CD14-positive monocyte (primary cell): ENCODE results near the gene ENPP4. TPM values are rescaled to one million over a fixed set of nuclear protein-coding genes. Genes with fewer than 3 reads are reported as not detected.

Experiments
- DNase-seq, 3 donors: peaks; one replicate each; pipeline ENCODE4 v3.0.0-alpha.2; 2011 to 2022
- H2AFZ ChIP-seq: 2 replicates; pipeline ENCODE4 v1.6.0; 2012; ENCODE audit warnings: mild to moderate bottlenecking, low read depth, low read length, inconsistent platforms; ENCODE audit not compliant: insufficient read depth, poor library complexity, severe bottlenecking
- H3K27ac ChIP-seq, 2 donors: 1 replicate in 1 of 2; 2 replicates in 1 of 2; pipeline ENCODE4 v1.5.1; 2012 to 2013; ENCODE audit warnings: low read length in 2 of 2, control low read depth in 1 of 2, inconsistent platforms in 1 of 2, low read depth in 1 of 2, mild to moderate bottlenecking in 1 of 2
- H3K27me3 ChIP-seq, 2 donors: one replicate each; pipeline versions ENCODE4 v1.6.0 to v1.6.1; 2011 to 2013; ENCODE audit warnings: low read length in 2 of 2; ENCODE audit not compliant: control insufficient read depth in 2 of 2, insufficient read depth in 2 of 2
- H3K36me3 ChIP-seq, 2 donors: replicated peaks in 1 of 2; 1 replicate in 1 of 2; 2 replicates in 1 of 2; pipeline versions ENCODE4 v1.5.1 to v1.6.1; 2012 to 2013; ENCODE audit warnings: low read length in 2 of 2, control low read depth in 1 of 2, inconsistent platforms in 1 of 2, mild to moderate bottlenecking in 1 of 2; ENCODE audit not compliant: insufficient read depth in 2 of 2, control insufficient read depth in 1 of 2
- H3K4me1 ChIP-seq, 2 donors: 1 replicate in 1 of 2; 2 replicates in 1 of 2; pipeline versions ENCODE4 v1.5.1 to v1.6.1; 2012 to 2013; ENCODE audit warnings: low read length in 2 of 2, control low read depth in 1 of 2, inconsistent platforms in 1 of 2, mild to moderate bottlenecking in 1 of 2, moderate library complexity in 1 of 2; ENCODE audit not compliant: insufficient read depth in 2 of 2, control insufficient read depth in 1 of 2
- H3K4me2 ChIP-seq: replicated peaks from 2 replicates; pipeline ENCODE3; 2012; ENCODE audit warnings: low read length, moderate library complexity, mild to moderate bottlenecking; ENCODE audit not compliant: poor library complexity, severe bottlenecking; ENCODE audit errors: extremely low read depth
- H3K4me3 ChIP-seq, 3 experiments: fragments of 200-600 bp in 1 of 3; sonication (generic) in 1 of 3; replicated peaks in 1 of 3; 1 replicate in 2 of 3; 2 replicates in 1 of 3; pipeline ENCODE4 v1.5.1; 2011 to 2013; ENCODE audit warnings: low read length in 3 of 3, mild to moderate bottlenecking in 3 of 3, control low read depth in 2 of 3, low read depth in 2 of 3, inconsistent platforms in 1 of 3, moderate library complexity in 1 of 3
- H3K79me2 ChIP-seq: 2 replicates; pipeline ENCODE4 v1.6.0; 2012; ENCODE audit warnings: mild to moderate bottlenecking, control low read depth, inconsistent platforms, low read length, moderate library complexity; ENCODE audit not compliant: insufficient read depth
- H3K9ac ChIP-seq: 2 replicates; pipeline ENCODE4 v1.6.0; 2017; ENCODE audit warnings: low read length, mild to moderate bottlenecking; ENCODE audit not compliant: insufficient read depth, poor library complexity, severe bottlenecking
- H3K9me3 ChIP-seq, 2 donors: replicated peaks in 1 of 2; 1 replicate in 1 of 2; 2 replicates in 1 of 2; pipeline versions ENCODE4 v1.5.1 to v1.6.1; 2012 to 2013; ENCODE audit warnings: low read length in 2 of 2, control low read depth in 1 of 2; ENCODE audit not compliant: control insufficient read depth in 1 of 2, insufficient read depth in 1 of 2
- H4K20me1 ChIP-seq: 2 replicates; pipeline ENCODE4 v1.6.0; 2012; ENCODE audit warnings: mild to moderate bottlenecking, low read length, control low read depth, moderate library complexity; ENCODE audit not compliant: insufficient read depth
- H3K27ac Mint-ChIP-seq, 7 donors: one replicate each; pipeline ENCODE4 v1.8.0; 2020; ENCODE audit warnings: mild to moderate bottlenecking in 7 of 7, mixed read lengths in 7 of 7, moderate library complexity in 6 of 7, inconsistent platforms in 2 of 7
- H3K27me3 Mint-ChIP-seq, 3 donors: one replicate each; pipeline ENCODE4 v1.8.0; 2021 to 2022; ENCODE audit warnings: low read depth in 3 of 3, mild to moderate bottlenecking in 3 of 3, mixed read lengths in 3 of 3, moderate library complexity in 3 of 3, inconsistent platforms in 1 of 3
- H3K36me3 Mint-ChIP-seq, 2 donors: one replicate each; pipeline ENCODE4 v1.8.0; 2020; ENCODE audit warnings: mixed read lengths in 2 of 2, inconsistent platforms in 1 of 2, mild to moderate bottlenecking in 1 of 2
- H3K4me1 Mint-ChIP-seq: one replicate; pipeline ENCODE4 v1.8.0; 2020; ENCODE audit warnings: mild to moderate bottlenecking, mixed read lengths
- H3K4me3 Mint-ChIP-seq, 2 donors: one replicate each; pipeline ENCODE4 v1.8.0; 2020; ENCODE audit warnings: mild to moderate bottlenecking in 2 of 2, mixed read lengths in 2 of 2, moderate library complexity in 1 of 2
- H3K9me3 Mint-ChIP-seq, 7 donors: one replicate each; pipeline ENCODE4 v1.8.0; 2020 to 2022; ENCODE audit warnings: mixed read lengths in 7 of 7, mild to moderate bottlenecking in 6 of 7, moderate library complexity in 6 of 7, inconsistent platforms in 2 of 7
- WGBS: methylation state at CpG from one replicate; pipeline ENCODE4 v1.1.5; 2013; ENCODE audit warnings: missing lambda C conversion rate; ENCODE audit not compliant: insufficient coverage; 5-methylcytosine and 5-hydroxymethylcytosine counted together
- intact Hi-C, 2 donors: fragments of 100-400 bp; cut with micrococcal nuclease; formaldehyde crosslinking; loops; one replicate each; pipeline versions ENCODE4 v1.15.0 to v1.15.1; 2023
- polyA plus RNA-seq, 3 donors: library from polyadenylated mRNA; depleted of rRNA in 1 of 3; unstranded in 2 of 3; stranded (reverse) in 1 of 3; fragments of 300-500 nt in 2 of 3; fragments of >200 nt in 1 of 3; fragmentation: Illumina TruSeq in 2 of 3; gene quantifications; 1 replicate in 2 of 3; 2 replicates in 1 of 3; pipeline ENCODE4 v1.2.3, GENCODE V29; 2012 to 2021
- TF ChIP-seq, protein P1 (sequence below): fragments of 200-600 bp; IDR thresholded peaks from one replicate; pipeline ENCODE4 v1.8.0; 2022; ENCODE audit warnings: antibody characterized with exemption, mild to moderate bottlenecking

Gene ENPP4
- polyA plus RNA-seq, 3 donors = 1.1 to 1.7 (median 1.3) TPM

DNA sequence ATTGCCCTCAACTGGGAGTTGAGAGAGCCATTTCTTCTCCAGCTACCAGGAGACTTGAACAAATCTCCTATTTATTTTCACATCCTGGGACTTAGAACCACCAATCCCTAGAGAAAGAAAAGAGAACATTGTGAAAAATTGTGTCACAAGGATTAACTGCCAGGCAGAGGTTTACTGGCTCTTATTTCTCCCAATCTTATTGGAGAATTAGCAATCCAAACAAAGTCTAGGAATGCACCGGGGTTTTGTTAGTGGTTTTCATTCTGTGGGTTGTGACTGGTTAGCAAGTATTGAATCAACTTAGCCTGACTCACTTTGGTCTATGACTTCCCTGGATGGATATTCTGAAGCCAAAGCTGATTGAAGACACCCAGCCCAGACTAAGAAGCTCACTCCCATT is 62.2 kb downstream of the ENPP4 start:
- Mint-ChIP-seq H3K27me3 (peaks cover 0 to 4% (median 2%) of the 10 kb centered on the region in 3 donors), H3K4me1 (no peaks in the 10 kb centered on the region), H3K36me3 (no peaks in the 10 kb centered on the region), H3K27ac (no peak overlapping the region), H3K4me3 (no peak overlapping the region), H3K9me3 (peaks cover 0 to 4% (median 0%) of the 10 kb centered on the region in 7 donors)
- Histone ChIP-seq H3K4me2 (no peak overlapping the region), H3K9me3 (no peaks in the 10 kb centered on the region), H3K4me3 (no peak overlapping the region), H3K27ac (no peak overlapping the region), H3K79me2 (no peaks in the 10 kb centered on the region), H3K27me3 (no peaks in the 10 kb centered on the region), H3K36me3 (no peaks in the 10 kb centered on the region), H3K9ac (no peak overlapping the region), H3K4me1 (no peaks in the 10 kb centered on the region), H2AFZ (no peak overlapping the region), H4K20me1 (no peaks in the 10 kb centered on the region)
- no CpG with 5 or more reads among the region's 1 CpG for WGBS
- DNase-seq = no peak
- intact Hi-C loops = no loop called here
- TF ChIP-seq, protein P1, sequence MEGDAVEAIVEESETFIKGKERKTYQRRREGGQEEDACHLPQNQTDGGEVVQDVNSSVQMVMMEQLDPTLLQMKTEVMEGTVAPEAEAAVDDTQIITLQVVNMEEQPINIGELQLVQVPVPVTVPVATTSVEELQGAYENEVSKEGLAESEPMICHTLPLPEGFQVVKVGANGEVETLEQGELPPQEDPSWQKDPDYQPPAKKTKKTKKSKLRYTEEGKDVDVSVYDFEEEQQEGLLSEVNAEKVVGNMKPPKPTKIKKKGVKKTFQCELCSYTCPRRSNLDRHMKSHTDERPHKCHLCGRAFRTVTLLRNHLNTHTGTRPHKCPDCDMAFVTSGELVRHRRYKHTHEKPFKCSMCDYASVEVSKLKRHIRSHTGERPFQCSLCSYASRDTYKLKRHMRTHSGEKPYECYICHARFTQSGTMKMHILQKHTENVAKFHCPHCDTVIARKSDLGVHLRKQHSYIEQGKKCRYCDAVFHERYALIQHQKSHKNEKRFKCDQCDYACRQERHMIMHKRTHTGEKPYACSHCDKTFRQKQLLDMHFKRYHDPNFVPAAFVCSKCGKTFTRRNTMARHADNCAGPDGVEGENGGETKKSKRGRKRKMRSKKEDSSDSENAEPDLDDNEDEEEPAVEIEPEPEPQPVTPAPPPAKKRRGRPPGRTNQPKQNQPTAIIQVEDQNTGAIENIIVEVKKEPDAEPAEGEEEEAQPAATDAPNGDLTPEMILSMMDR = no peak

Other genes with a start within 250 kb of the ENPP4 start
- not detected for gene CLIC5, start 114.1 kb upstream of the ENPP4 start, polyA plus RNA-seq
- gene ENPP5, start 41.0 kb downstream of the ENPP4 start, polyA plus RNA-seq = not detected